AG10803 (cell line): ENCODE measurements around the gene ZDHHC14.
"Not testable (repeated sequence)": the region's sequence is repeated elsewhere in the genome, so short reads cannot be mapped to it uniquely, and the experiment has no call there.

Experiments
- DNase-seq: peaks from one replicate; pipeline ENCODE4 v3.0.0; 2010; ENCODE audit warnings: low read depth
- H3K4me3 ChIP-seq: 2 replicates; pipeline ENCODE4 v1.5.1; 2011; ENCODE audit warnings: mild to moderate bottlenecking, low read length, control low read depth
- CTCF ChIP-seq: conservative IDR thresholded peaks from 2 replicates; pipeline ENCODE4 v1.5.1; 2011; ENCODE audit warnings: mild to moderate bottlenecking, low read length, control low read depth, inconsistent platforms

Gene ZDHHC14

GRCh38 chr6:157569543-157569942, 188.6 kb downstream of the ZDHHC14 start:
- DNase-seq, result no peak
- H3K4me3 ChIP-seq, result no peak overlapping the region
- no peak for TF ChIP-seq CTCF

- no peak for DNase-seq
- no peak overlapping the region for H3K4me3 ChIP-seq
- no peak for TF ChIP-seq CTCF
Measured at GRCh38 chr6:157570104-157570503, 189.1 kb downstream of the ZDHHC14 start.

GRCh38 chr6:157570752-157571151, 189.8 kb downstream of the ZDHHC14 start:
- H3K4me3 ChIP-seq, result no peak overlapping the region
- no peak for TF ChIP-seq CTCF
- DNase-seq, result no peak

GRCh38 chr6:157571269-157571668, 190.3 kb downstream of the ZDHHC14 start:
- no peak for TF ChIP-seq CTCF
- no peak overlapping the region for H3K4me3 ChIP-seq
- no peak for DNase-seq

- TF ChIP-seq CTCF, result no peak
- no peak overlapping the region for H3K4me3 ChIP-seq
- DNase-seq, result no peak
Measured at GRCh38 chr6:157571950-157572349, 191.0 kb downstream of the ZDHHC14 start.

GRCh38 chr6:157574851-157575424, 193.9 kb downstream of the ZDHHC14 start:
- DNase-seq, result no peak
- TF ChIP-seq CTCF, result no peak

GRCh38 chr6:157575436-157576145, 194.6 kb downstream of the ZDHHC14 start:
- no peak for TF ChIP-seq CTCF
- no peak for DNase-seq
- no peak overlapping the region for H3K4me3 ChIP-seq

More at GRCh38 chr6:157574851-157575424, 193.9 kb downstream of the ZDHHC14 start:
- no peak overlapping the region for H3K4me3 ChIP-seq

GRCh38 chr6:157576991-157577390, 196.0 kb downstream of the ZDHHC14 start:
- not testable (repeated sequence) for H3K4me3 ChIP-seq, DNase-seq

GRCh38 chr6:157578527-157578926, 197.5 kb downstream of the ZDHHC14 start:
- H3K4me3 ChIP-seq, DNase-seq: not testable (repeated sequence)
